ENCODE data around the gene CPSF4.

DNA sequence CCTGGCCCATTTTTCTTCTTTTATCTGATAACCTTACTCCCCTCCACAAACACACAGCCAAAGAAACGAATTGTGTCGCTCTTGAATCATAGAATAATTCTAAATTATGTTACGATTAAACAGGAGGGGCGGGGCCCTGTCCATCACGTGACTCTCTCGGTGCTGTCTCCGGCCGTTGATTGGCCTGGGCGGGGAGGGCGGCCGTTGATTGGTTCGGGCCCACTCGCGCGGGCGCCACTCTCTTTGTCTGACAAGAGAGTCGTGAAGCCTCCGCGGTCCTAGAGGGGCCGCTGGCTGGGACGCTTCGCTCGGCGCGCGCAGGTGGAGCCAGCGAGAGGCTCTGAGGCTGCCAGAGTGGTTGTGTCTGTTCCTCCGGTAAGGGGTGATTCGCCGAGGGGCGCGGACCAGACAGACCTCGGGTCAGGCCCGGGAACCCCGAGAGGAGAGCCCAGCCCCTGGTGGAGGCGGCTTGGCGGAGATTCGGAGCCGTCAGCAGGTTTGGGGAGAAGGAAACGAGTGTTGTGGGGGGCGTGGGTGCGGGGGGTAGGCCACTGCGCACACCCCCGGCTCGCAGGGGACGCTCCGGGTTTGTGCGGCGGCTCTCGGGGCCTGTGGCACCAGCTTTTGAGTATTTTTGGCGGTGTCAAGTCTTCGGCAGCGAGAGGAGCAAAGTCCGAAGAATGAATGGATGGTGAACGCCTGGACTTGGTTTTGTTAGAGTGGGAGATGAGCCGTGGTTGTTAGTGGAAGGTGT lies 34.0 kb downstream of the CPSF4 start, which contains the start of gene ZNF789:
- TF ChIP-seq, protein P1, sequence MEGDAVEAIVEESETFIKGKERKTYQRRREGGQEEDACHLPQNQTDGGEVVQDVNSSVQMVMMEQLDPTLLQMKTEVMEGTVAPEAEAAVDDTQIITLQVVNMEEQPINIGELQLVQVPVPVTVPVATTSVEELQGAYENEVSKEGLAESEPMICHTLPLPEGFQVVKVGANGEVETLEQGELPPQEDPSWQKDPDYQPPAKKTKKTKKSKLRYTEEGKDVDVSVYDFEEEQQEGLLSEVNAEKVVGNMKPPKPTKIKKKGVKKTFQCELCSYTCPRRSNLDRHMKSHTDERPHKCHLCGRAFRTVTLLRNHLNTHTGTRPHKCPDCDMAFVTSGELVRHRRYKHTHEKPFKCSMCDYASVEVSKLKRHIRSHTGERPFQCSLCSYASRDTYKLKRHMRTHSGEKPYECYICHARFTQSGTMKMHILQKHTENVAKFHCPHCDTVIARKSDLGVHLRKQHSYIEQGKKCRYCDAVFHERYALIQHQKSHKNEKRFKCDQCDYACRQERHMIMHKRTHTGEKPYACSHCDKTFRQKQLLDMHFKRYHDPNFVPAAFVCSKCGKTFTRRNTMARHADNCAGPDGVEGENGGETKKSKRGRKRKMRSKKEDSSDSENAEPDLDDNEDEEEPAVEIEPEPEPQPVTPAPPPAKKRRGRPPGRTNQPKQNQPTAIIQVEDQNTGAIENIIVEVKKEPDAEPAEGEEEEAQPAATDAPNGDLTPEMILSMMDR (IDR thresholded peaks at IDR 0.05): peak in 1 of 4 experiments; percentile 11
- peak; percentile 19 to 21 for TF ChIP-seq POLR2A (IDR thresholded peaks at IDR 0.05)
- no peak for TF ChIP-seq EP300 (IDR thresholded peaks at IDR 0.05)
- TF ChIP-seq POLR2AphosphoS5 (IDR thresholded peaks at IDR 0.05): no peak

Measured in gastroesophageal sphincter (tissue), 3 donors.